Esophagus squamous epithelium (tissue), 4 donors: ENCODE results near the gene BCL2L1.
"Not testable (repeated sequence)": the region's sequence is repeated elsewhere in the genome, so short reads cannot be mapped to it uniquely, and the experiment has no call there.

ENCODE experiments used
- CTCF ChIP-seq, 6 experiments: fragments of 450-650 bp in 4 of 6; fragments of 200-600 bp in 2 of 6; sonication (generic) in 2 of 6; IDR thresholded peaks; one replicate each; pipeline ENCODE4 v1.5.1; 2016 to 2019; ENCODE audit warnings: antibody characterized with exemption in 6 of 6, mild to moderate bottlenecking in 4 of 6, moderate library complexity in 4 of 6
- POLR2A ChIP-seq, 4 donors: fragments of 450-650 bp; IDR thresholded peaks; one replicate each; pipeline ENCODE4 v1.6.1; 2017; ENCODE audit warnings: antibody characterized with exemption in 4 of 4, mild to moderate bottlenecking in 4 of 4, moderate library complexity in 3 of 4

GRCh38 chr20:31628057-31628456, 94.6 kb downstream of the BCL2L1 start:
- not testable (repeated sequence) for TF ChIP-seq CTCF, POLR2A (IDR thresholded peaks at IDR 0.05)
